Stimulated activated CD4-positive, alpha-beta T cell treated with anti-CD3 and anti-CD28 coated beads, Interleukin-1b, Interleukin-23, amount 100 ng/mL, for 1 hour (primary cell): ENCODE data around the gene BRICD5.

Experiments
- DNase-seq, 2 donors: peaks; one replicate each; pipeline ENCODE4 v3.0.0-alpha.2; 2020; ENCODE audit warnings: low read depth in 2 of 2

The BRICD5 gene

GRCh38 chr16:2163211-2163881 lies 47.3 kb downstream of the BRICD5 start:
- DNase-seq, result no peak

- no peak for DNase-seq
These were observed 48.0 kb downstream of the BRICD5 start for GRCh38 chr16:2162676-2163118.

GRCh38 chr16:2161911-2162310 lies 48.8 kb downstream of the BRICD5 start:
- no peak for DNase-seq

- no peak for DNase-seq
These were observed 49.6 kb downstream of the BRICD5 start for GRCh38 chr16:2160915-2161551.
